T-helper 2 cell treated with Interferon-gamma antibody and Interleukin-4, amounts not matched to agents 5 μg/mL and 100 μg/mL, for 36 hours (primary cell): Measurements from ENCODE around the gene SLC25A25.

ENCODE experiments used
- DNase-seq: peaks from one replicate; pipeline ENCODE4 v3.0.0; 2021; ENCODE audit warnings: low spot score
- H3K27ac Mint-ChIP-seq: one replicate; pipeline ENCODE4 v1.8.0; 2021; ENCODE audit warnings: mild to moderate bottlenecking, mixed read lengths
- H3K27me3 Mint-ChIP-seq: one replicate; pipeline ENCODE4 v1.8.0; 2021; ENCODE audit warnings: low read depth, mixed read lengths
- H3K36me3 Mint-ChIP-seq: one replicate; pipeline ENCODE4 v1.8.0; 2021; ENCODE audit warnings: low read depth, mixed read lengths
- H3K4me1 Mint-ChIP-seq: one replicate; pipeline ENCODE4 v1.8.0; 2021; ENCODE audit warnings: low read depth, mixed read lengths
- H3K4me3 Mint-ChIP-seq: one replicate; pipeline ENCODE4 v1.8.0; 2022; ENCODE audit warnings: mild to moderate bottlenecking, moderate library complexity, mixed read lengths
- H3K9me3 Mint-ChIP-seq: one replicate; pipeline ENCODE4 v1.8.0; 2021; ENCODE audit warnings: mixed read lengths

The SLC25A25 gene

GRCh38 chr9:128113526-128114325, 45.7 kb downstream of the SLC25A25 start:
- Mint-ChIP-seq H3K36me3 (peaks cover 24% of the 10 kb centered on the region), H3K27me3 (no peaks in the 10 kb centered on the region), H3K9me3 (no peaks in the 10 kb centered on the region), H3K4me1 (peaks cover 3% of the 10 kb centered on the region), H3K27ac (no peak overlapping the region), H3K4me3 (no peak overlapping the region)
- DNase-seq, result no peak

- no peaks in the 10 kb centered on the region for H3K9me3 Mint-ChIP-seq
Observed at GRCh38 chr9:128114326-128115186, 46.5 kb downstream of the SLC25A25 start.

GRCh38 chr9:128115187-128116103, 47.4 kb downstream of the SLC25A25 start:
- H3K27ac Mint-ChIP-seq, result no peak overlapping the region
- no peaks in the 10 kb centered on the region for H3K27me3 Mint-ChIP-seq
- peaks cover 17% of the 10 kb centered on the region for H3K36me3 Mint-ChIP-seq
- H3K4me1 Mint-ChIP-seq, result peaks cover 3% of the 10 kb centered on the region
- DNase-seq, result no peak
- H3K9me3 Mint-ChIP-seq, result no peaks in the 10 kb centered on the region
- H3K4me3 Mint-ChIP-seq, result no peak overlapping the region

More at GRCh38 chr9:128114326-128115186, 46.5 kb downstream of the SLC25A25 start:
- no peak overlapping the region for H3K4me3 Mint-ChIP-seq
- H3K4me1 Mint-ChIP-seq, result peaks cover 3% of the 10 kb centered on the region
- no peaks in the 10 kb centered on the region for H3K27me3 Mint-ChIP-seq
- no peak for DNase-seq
- H3K36me3 Mint-ChIP-seq, result peaks cover 21% of the 10 kb centered on the region
- no peak overlapping the region for H3K27ac Mint-ChIP-seq

GRCh38 chr9:128116104-128117083, 48.4 kb downstream of the SLC25A25 start:
- Mint-ChIP-seq H3K27me3 (no peaks in the 10 kb centered on the region), H3K36me3 (peaks cover 16% of the 10 kb centered on the region), H3K27ac (no peak overlapping the region), H3K9me3 (no peaks in the 10 kb centered on the region), H3K4me1 (peaks cover 3% of the 10 kb centered on the region), H3K4me3 (no peak overlapping the region)
- no peak for DNase-seq

- peaks cover 3% of the 10 kb centered on the region for H3K4me1 Mint-ChIP-seq
- H3K4me3 Mint-ChIP-seq, result no peak overlapping the region
- H3K9me3 Mint-ChIP-seq, result no peaks in the 10 kb centered on the region
- H3K27me3 Mint-ChIP-seq, result no peaks in the 10 kb centered on the region
- DNase-seq, result peak; percentile 89
- peak overlapping the region; percentile 38 for H3K27ac Mint-ChIP-seq
- H3K36me3 Mint-ChIP-seq, result peaks cover 15% of the 10 kb centered on the region
Observed at GRCh38 chr9:128117613-128118471, 49.8 kb downstream of the SLC25A25 start.

- Mint-ChIP-seq H3K4me1 (peaks cover 3% of the 10 kb centered on the region), H3K9me3 (no peaks in the 10 kb centered on the region), H3K27me3 (no peaks in the 10 kb centered on the region), H3K27ac (peak overlapping the region; percentile 49), H3K36me3 (peaks cover 12% of the 10 kb centered on the region), H3K4me3 (no peak overlapping the region)
- DNase-seq, result no peak
Observed at GRCh38 chr9:128118472-128118857, 50.4 kb downstream of the SLC25A25 start.

- H3K9me3 Mint-ChIP-seq, result no peaks in the 10 kb centered on the region
- H3K27ac Mint-ChIP-seq, result no peak overlapping the region
- H3K4me3 Mint-ChIP-seq, result no peak overlapping the region
- DNase-seq, result no peak
- peaks cover 3% of the 10 kb centered on the region for H3K4me1 Mint-ChIP-seq
- H3K36me3 Mint-ChIP-seq, result peaks cover 11% of the 10 kb centered on the region
- no peaks in the 10 kb centered on the region for H3K27me3 Mint-ChIP-seq
Observed at GRCh38 chr9:128118971-128119665, 51.1 kb downstream of the SLC25A25 start.

GRCh38 chr9:128120061-128120740, 52.2 kb downstream of the SLC25A25 start:
- no peaks in the 10 kb centered on the region for H3K27me3 Mint-ChIP-seq
- DNase-seq, result no peak
- no peaks in the 10 kb centered on the region for H3K9me3 Mint-ChIP-seq
- H3K27ac Mint-ChIP-seq, result no peak overlapping the region
- H3K4me1 Mint-ChIP-seq, result peaks cover 8% of the 10 kb centered on the region
- peaks cover 15% of the 10 kb centered on the region for H3K36me3 Mint-ChIP-seq
- H3K4me3 Mint-ChIP-seq, result no peak overlapping the region

GRCh38 chr9:128120741-128121465, 52.9 kb downstream of the SLC25A25 start:
- Mint-ChIP-seq H3K27me3 (no peaks in the 10 kb centered on the region), H3K9me3 (no peaks in the 10 kb centered on the region), H3K27ac (no peak overlapping the region), H3K36me3 (peaks cover 13% of the 10 kb centered on the region), H3K4me1 (peaks cover 15% of the 10 kb centered on the region), H3K4me3 (no peak overlapping the region)
- no peak for DNase-seq

GRCh38 chr9:128121466-128121810, 53.4 kb downstream of the SLC25A25 start:
- DNase-seq, result no peak
- peaks cover 13% of the 10 kb centered on the region for H3K36me3 Mint-ChIP-seq
- no peak overlapping the region for H3K4me3 Mint-ChIP-seq
- no peaks in the 10 kb centered on the region for H3K27me3 Mint-ChIP-seq
- no peak overlapping the region for H3K27ac Mint-ChIP-seq
- H3K9me3 Mint-ChIP-seq, result no peaks in the 10 kb centered on the region
- H3K4me1 Mint-ChIP-seq, result peaks cover 21% of the 10 kb centered on the region
